DOHH2 (cell line): ENCODE measurements around the gene GPX3.

Source experiments
- H3F3A ChIP-seq: fragments of 200-600 bp; sonication (generic), shearing (Covaris generic); 2 replicates; pipeline ENCODE4 v1.6.0; 2016; ENCODE audit warnings: antibody characterized with exemption, mild to moderate bottlenecking; ENCODE audit not compliant: control insufficient read depth, insufficient read depth
- H3K27ac ChIP-seq: fragments of 200-600 bp; sonication (generic); 2 replicates; pipeline ENCODE4 v1.5.1; 2014; ENCODE audit warnings: low read depth, mild to moderate bottlenecking, low read length, moderate library complexity
- H3K27me3 ChIP-seq: fragments of 200-600 bp; sonication (generic); 2 replicates; pipeline ENCODE4 v1.6.1; 2014; ENCODE audit warnings: mild to moderate bottlenecking, low read length, mixed read lengths; ENCODE audit not compliant: control insufficient read depth
- H3K36me3 ChIP-seq: fragments of 200-600 bp; sonication (generic); 2 replicates; pipeline ENCODE4 v1.6.1; 2014; ENCODE audit warnings: mild to moderate bottlenecking, low read length, moderate library complexity, mixed read lengths; ENCODE audit not compliant: control insufficient read depth
- H3K4me1 ChIP-seq: fragments of 200-600 bp; sonication (generic); 2 replicates; pipeline ENCODE4 v1.6.1; 2014; ENCODE audit warnings: mild to moderate bottlenecking, low read length, mixed read lengths; ENCODE audit not compliant: control insufficient read depth
- H3K4me2 ChIP-seq: fragments of 200-600 bp; sonication (generic); 2 replicates; pipeline ENCODE4 v1.6.0; 2014; ENCODE audit warnings: mild to moderate bottlenecking, low read length, moderate library complexity
- H3K4me3 ChIP-seq: fragments of 200-600 bp; sonication (generic); 2 replicates; pipeline ENCODE4 v1.5.1; 2014; ENCODE audit warnings: mild to moderate bottlenecking, low read length, mixed read lengths
- H3K79me2 ChIP-seq: fragments of 200-600 bp; sonication (generic); 2 replicates; pipeline ENCODE4 v1.6.1; 2014; ENCODE audit warnings: mild to moderate bottlenecking, low read length, mixed read lengths; ENCODE audit not compliant: control insufficient read depth
- H3K9me2 ChIP-seq: fragments of 200-600 bp; sonication (generic); replicated peaks from 2 replicates; pipeline ENCODE4 v1.6.1; 2014; ENCODE audit warnings: mild to moderate bottlenecking, low read length, mixed read lengths; ENCODE audit not compliant: control insufficient read depth
- H3K9me3 ChIP-seq: fragments of 200-600 bp; sonication (generic); 2 replicates; pipeline ENCODE4 v1.6.1; 2014; ENCODE audit warnings: antibody characterized with exemption, low read length, mixed read lengths; ENCODE audit not compliant: control insufficient read depth, insufficient read depth
- H4K20me1 ChIP-seq: fragments of 200-600 bp; sonication (generic); 2 replicates; pipeline ENCODE4 v1.6.0; 2014; ENCODE audit warnings: low read depth, mild to moderate bottlenecking, antibody characterized with exemption, low read length, moderate library complexity; ENCODE audit not compliant: control insufficient read depth, insufficient read depth
- EZH2phosphoT487 ChIP-seq: fragments of 200-600 bp; sonication (generic); IDR thresholded peaks from 2 replicates; pipeline ENCODE4 v1.6.1; 2017; ENCODE audit warnings: borderline replicate concordance, mild to moderate bottlenecking, antibody characterized with exemption, low read length, moderate library complexity, mixed read lengths
- TF ChIP-seq, protein P1 (sequence below): fragments of 200-600 bp; sonication (generic); IDR thresholded peaks from one replicate; pipeline ENCODE4 v1.5.1; 2014; ENCODE audit warnings: antibody characterized with exemption, mild to moderate bottlenecking, low read depth, low read length; ENCODE audit not compliant: poor library complexity, severe bottlenecking

GPX3 gene

DNA sequence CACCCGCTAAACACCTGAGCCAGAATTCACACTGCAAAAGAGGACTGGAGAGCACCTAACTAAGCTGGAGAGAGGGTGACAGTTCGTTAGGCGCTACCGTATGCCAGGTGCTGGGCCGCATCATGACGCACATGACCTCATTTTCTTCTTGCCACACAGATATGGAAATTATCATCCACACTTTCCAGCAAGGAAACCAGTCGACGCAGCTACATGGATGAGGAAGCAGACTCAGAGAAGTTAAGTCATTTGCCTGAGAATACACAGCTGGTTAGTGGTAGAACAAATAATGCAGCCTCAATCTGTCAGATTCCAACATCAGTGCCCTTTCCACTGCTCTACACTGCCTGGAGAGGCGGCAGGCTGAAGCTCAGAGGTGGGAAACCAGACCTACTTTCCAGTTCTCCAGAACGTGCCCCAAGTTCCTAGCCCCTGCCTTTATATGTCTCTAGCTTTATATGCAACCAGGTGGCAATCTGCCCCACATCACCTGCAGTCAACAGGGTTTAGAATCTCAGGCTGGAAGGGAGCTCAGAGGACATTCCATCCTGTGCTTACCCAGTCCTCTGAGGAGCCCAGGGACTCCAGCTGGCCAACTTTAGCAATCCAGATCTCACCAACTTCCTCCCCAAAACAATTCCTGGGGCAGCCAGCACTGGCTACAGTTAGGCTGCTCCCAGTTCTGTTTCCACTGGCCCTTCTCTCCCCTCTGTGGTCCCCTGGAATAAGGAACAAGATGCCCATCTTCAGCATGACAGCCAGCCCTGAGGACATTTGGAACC lies 51.6 kb downstream of the GPX3 start:
- peaks cover 50% of the 10 kb centered on the region for H3K36me3 ChIP-seq
- H3K4me2 ChIP-seq, result no peak overlapping the region
- H3K9me2 ChIP-seq, result no peaks in the 10 kb centered on the region
- H3K4me1 ChIP-seq, result peaks cover 26% of the 10 kb centered on the region
- H3K79me2 ChIP-seq, result peaks cover 100% of the 10 kb centered on the region
- no peaks in the 10 kb centered on the region for H3K27me3 ChIP-seq
- H3F3A ChIP-seq, result no peaks in the 10 kb centered on the region
- H3K27ac ChIP-seq, result no peak overlapping the region
- TF ChIP-seq EZH2phosphoT487, result no peak
- TF ChIP-seq, protein P1, sequence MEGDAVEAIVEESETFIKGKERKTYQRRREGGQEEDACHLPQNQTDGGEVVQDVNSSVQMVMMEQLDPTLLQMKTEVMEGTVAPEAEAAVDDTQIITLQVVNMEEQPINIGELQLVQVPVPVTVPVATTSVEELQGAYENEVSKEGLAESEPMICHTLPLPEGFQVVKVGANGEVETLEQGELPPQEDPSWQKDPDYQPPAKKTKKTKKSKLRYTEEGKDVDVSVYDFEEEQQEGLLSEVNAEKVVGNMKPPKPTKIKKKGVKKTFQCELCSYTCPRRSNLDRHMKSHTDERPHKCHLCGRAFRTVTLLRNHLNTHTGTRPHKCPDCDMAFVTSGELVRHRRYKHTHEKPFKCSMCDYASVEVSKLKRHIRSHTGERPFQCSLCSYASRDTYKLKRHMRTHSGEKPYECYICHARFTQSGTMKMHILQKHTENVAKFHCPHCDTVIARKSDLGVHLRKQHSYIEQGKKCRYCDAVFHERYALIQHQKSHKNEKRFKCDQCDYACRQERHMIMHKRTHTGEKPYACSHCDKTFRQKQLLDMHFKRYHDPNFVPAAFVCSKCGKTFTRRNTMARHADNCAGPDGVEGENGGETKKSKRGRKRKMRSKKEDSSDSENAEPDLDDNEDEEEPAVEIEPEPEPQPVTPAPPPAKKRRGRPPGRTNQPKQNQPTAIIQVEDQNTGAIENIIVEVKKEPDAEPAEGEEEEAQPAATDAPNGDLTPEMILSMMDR, result no peak
- H4K20me1 ChIP-seq, result peaks cover 23% of the 10 kb centered on the region
- no peaks in the 10 kb centered on the region for H3K9me3 ChIP-seq
- H3K4me3 ChIP-seq, result no peak overlapping the region

DNA sequence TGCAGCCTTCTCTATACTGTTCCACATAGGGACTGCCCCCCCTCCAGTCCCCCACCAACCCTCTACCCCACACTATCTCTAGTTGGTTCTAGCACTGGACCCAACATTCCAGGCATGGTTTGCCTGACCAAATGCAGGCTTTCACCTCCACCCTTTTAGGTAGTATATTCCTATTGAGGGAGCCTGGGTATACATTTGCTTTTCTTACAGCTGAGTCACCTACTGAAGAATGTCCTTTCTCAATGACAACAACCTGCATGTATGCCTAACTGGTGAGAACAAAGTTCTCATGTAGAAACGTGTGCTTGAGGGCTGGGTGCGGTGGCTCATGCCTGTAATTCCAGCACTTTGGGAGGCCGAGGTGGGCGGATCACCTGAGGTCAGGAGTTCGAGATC lies 52.2 kb downstream of the GPX3 start:
- no peaks in the 10 kb centered on the region for H3K9me3 ChIP-seq
- no peaks in the 10 kb centered on the region for H3K27me3 ChIP-seq
- H3K27ac ChIP-seq, result no peak overlapping the region
- H3K4me3 ChIP-seq, result no peak overlapping the region
- H3K36me3 ChIP-seq, result peaks cover 50% of the 10 kb centered on the region
- no peak overlapping the region for H3K4me2 ChIP-seq
- H3K79me2 ChIP-seq, result peaks cover 100% of the 10 kb centered on the region
- no peak for TF ChIP-seq EZH2phosphoT487
- TF ChIP-seq, protein P1, result no peak
- H3F3A ChIP-seq, result no peaks in the 10 kb centered on the region
- peaks cover 17% of the 10 kb centered on the region for H4K20me1 ChIP-seq
- peaks cover 30% of the 10 kb centered on the region for H3K4me1 ChIP-seq
- H3K9me2 ChIP-seq, result no peaks in the 10 kb centered on the region

DNA sequence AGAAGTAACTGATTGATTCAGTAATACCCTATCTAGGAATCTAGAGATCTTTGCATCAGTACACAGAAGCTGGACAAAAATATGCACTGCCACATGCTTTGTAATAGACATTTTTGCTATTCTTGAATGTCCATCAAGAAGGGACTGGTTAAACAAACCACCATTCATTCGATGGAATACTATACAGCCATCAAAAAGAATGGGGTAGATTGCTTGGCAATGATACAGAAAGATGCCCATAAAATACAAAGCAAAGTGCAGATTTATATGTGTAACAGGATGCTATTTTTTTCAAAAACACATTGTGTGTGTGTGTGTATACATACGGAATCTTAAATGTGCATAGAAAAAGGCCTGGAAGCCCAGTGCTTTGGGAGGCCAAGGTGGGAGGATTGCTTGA lies 52.9 kb downstream of the GPX3 start:
- TF ChIP-seq, protein P1, result no peak
- TF ChIP-seq EZH2phosphoT487, result no peak
- Histone ChIP-seq H3K27me3 (no peaks in the 10 kb centered on the region), H3K36me3 (peaks cover 51% of the 10 kb centered on the region), H3K4me1 (peaks cover 30% of the 10 kb centered on the region), H3F3A (no peaks in the 10 kb centered on the region), H3K4me2 (no peak overlapping the region), H3K9me3 (no peaks in the 10 kb centered on the region), H3K79me2 (peaks cover 100% of the 10 kb centered on the region), H3K4me3 (no peak overlapping the region), H3K9me2 (no peaks in the 10 kb centered on the region), H4K20me1 (peaks cover 16% of the 10 kb centered on the region), H3K27ac (no peak overlapping the region)
